ENCODE results near the gene UFC1. TPM values are rescaled to one million over a fixed set of nuclear protein-coding genes. Genes with fewer than 3 reads are reported as not detected.

Gene UFC1
- total and polyA plus RNA-seq, 2 of the 13 experiments (the other 11 are each of a cell fraction or from before 2014, with no cell fraction given), result 72.8 to 85.2 TPM

GRCh38 chr1:161164901-161165610 is 11.3 kb downstream of the UFC1 start:
- ATAC-seq (no peak), DNase-seq (ENCODE audit: low spot score) (no peak), FAIRE-seq (no peak)
- Histone ChIP-seq H3K36me3 (replicated peaks in 1 of 2; ENCODE audit: control insufficient read depth in 1 of 2, insufficient read depth in 2 of 2, low read length in 2 of 2) (peaks cover 12 to 34% of the 10 kb centered on the region in 2 experiments; a peak in 4 of 5 replicates), H3K27ac (ENCODE audit: extremely low read length, insufficient read depth, low read length) (peak overlapping the region; percentile 62), H3K4me2 (ENCODE audit: low read depth, low read length) (peak overlapping the region; percentile 84), H2AFZ (ENCODE audit: low read length) (no peak overlapping the region), H4K20me1 (ENCODE audit: insufficient read depth, low read length) (no peaks in the 10 kb centered on the region), H3K27me3 (ENCODE audit: control insufficient read depth in 1 of 2, insufficient read depth in 2 of 2, low read length in 2 of 2) (no peaks in the 10 kb centered on the region), H3K4me3 (replicated peaks in 1 of 3; ENCODE audit: insufficient read depth in 1 of 3, low read depth in 2 of 3, low read length in 3 of 3) (peak overlapping the region; percentile 54 to 88 (median 55); a peak in 4 of 6 replicates), H3K79me2 (ENCODE audit: insufficient read depth, low read length) (peaks cover 5% of the 10 kb centered on the region), H3K9ac (ENCODE audit: insufficient read depth, low read depth, low read length) (peak overlapping the region; percentile 80; the same call in 1 of the 2 replicates), H3K9me3 (ENCODE audit: low read length) (no peaks in the 10 kb centered on the region), H3K4me1 (ENCODE audit: insufficient read depth, low read length) (peaks cover 34% of the 10 kb centered on the region)
- no peak for TF ChIP-seq HMG20B (CRISPR knock-in tag; conservative IDR thresholded peaks at IDR 0.05)
- no peak for TF ChIP-seq ATF7 (IDR thresholded peaks at IDR 0.05)
- no peak for TF ChIP-seq ATF7 (CRISPR knock-in tag; IDR thresholded peaks at IDR 0.05)
- TF ChIP-seq, protein P1, sequence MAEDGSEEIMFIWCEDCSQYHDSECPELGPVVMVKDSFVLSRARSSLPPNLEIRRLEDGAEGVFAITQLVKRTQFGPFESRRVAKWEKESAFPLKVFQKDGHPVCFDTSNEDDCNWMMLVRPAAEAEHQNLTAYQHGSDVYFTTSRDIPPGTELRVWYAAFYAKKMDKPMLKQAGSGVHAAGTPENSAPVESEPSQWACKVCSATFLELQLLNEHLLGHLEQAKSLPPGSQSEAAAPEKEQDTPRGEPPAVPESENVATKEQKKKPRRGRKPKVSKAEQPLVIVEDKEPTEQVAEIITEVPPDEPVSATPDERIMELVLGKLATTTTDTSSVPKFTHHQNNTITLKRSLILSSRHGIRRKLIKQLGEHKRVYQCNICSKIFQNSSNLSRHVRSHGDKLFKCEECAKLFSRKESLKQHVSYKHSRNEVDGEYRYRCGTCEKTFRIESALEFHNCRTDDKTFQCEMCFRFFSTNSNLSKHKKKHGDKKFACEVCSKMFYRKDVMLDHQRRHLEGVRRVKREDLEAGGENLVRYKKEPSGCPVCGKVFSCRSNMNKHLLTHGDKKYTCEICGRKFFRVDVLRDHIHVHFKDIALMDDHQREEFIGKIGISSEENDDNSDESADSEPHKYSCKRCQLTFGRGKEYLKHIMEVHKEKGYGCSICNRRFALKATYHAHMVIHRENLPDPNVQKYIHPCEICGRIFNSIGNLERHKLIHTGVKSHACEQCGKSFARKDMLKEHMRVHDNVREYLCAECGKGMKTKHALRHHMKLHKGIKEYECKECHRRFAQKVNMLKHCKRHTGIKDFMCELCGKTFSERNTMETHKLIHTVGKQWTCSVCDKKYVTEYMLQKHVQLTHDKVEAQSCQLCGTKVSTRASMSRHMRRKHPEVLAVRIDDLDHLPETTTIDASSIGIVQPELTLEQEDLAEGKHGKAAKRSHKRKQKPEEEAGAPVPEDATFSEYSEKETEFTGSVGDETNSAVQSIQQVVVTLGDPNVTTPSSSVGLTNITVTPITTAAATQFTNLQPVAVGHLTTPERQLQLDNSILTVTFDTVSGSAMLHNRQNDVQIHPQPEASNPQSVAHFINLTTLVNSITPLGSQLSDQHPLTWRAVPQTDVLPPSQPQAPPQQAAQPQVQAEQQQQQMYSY (CRISPR knock-in tag; IDR thresholded peaks at IDR 0.05), result no peak
- TF ChIP-seq PHF21A (CRISPR knock-in tag; IDR thresholded peaks at IDR 0.05), result no peak
- TF ChIP-seq KDM4B (CRISPR knock-in tag; IDR thresholded peaks at IDR 0.05), result no peak
- TF ChIP-seq JARID2 (CRISPR knock-in tag; IDR thresholded peaks at IDR 0.05; ENCODE audit: insufficient replicate concordance), result no peak
- TF ChIP-seq, protein P2, sequence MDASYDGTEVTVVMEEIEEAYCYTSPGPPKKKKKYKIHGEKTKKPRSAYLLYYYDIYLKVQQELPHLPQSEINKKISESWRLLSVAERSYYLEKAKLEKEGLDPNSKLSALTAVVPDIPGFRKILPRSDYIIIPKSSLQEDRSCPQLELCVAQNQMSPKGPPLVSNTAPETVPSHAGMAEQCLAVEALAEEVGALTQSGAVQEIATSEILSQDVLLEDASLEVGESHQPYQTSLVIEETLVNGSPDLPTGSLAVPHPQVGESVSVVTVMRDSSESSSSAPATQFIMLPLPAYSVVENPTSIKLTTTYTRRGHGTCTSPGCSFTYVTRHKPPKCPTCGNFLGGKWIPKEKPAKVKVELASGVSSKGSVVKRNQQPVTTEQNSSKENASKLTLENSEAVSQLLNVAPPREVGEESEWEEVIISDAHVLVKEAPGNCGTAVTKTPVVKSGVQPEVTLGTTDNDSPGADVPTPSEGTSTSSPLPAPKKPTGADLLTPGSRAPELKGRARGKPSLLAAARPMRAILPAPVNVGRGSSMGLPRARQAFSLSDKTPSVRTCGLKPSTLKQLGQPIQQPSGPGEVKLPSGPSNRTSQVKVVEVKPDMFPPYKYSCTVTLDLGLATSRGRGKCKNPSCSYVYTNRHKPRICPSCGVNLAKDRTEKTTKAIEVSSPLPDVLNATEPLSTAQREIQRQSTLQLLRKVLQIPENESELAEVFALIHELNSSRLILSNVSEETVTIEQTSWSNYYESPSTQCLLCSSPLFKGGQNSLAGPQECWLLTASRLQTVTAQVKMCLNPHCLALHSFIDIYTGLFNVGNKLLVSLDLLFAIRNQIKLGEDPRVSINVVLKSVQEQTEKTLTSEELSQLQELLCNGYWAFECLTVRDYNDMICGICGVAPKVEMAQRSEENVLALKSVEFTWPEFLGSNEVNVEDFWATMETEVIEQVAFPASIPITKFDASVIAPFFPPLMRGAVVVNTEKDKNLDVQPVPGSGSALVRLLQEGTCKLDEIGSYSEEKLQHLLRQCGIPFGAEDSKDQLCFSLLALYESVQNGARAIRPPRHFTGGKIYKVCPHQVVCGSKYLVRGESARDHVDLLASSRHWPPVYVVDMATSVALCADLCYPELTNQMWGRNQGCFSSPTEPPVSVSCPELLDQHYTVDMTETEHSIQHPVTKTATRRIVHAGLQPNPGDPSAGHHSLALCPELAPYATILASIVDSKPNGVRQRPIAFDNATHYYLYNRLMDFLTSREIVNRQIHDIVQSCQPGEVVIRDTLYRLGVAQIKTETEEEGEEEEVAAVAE (CRISPR knock-in tag; IDR thresholded peaks at IDR 0.05; ENCODE audit: borderline replicate concordance), result no peak
- TF ChIP-seq NFKBIZ (CRISPR knock-in tag; IDR thresholded peaks at IDR 0.05), result no peak
- BruUV-seq (replicated peaks), result no TSS peak
- ChIA-PET POLR2A (interaction anchor here (0.9 to 2.9 kb wide), 12 partner anchors 11 to 222 kb away, joined by 3 to 30 read pairs (median 6); partner anchors contain the start of genes APOA2, B4GALT3, DEDD and NDUFS2), CTCF (ENCODE audit: low intra/inter-chr PET ratio, low total read pairs) (no interaction called here)
- intact Hi-C loops (cut with micrococcal nuclease; ENCODE audit: unreplicated experiment) (no loop called here), in situ Hi-C loops (cut with HindIII; ENCODE audit: extremely low pct_ligation_motif_present, low pct_unique_long_range_greater_than_20kb) (no loop called here)
- 72% methylated on average over 13 of the region's 14 CpGs for WGBS (ENCODE audit: low lambda C conversion rate)

All from HepG2 (cell line).